Activated CD4-positive, alpha-beta T cell treated with anti-CD3 and anti-CD28 coated beads for 1 hour (primary cell): ENCODE data around the gene HOGA1.
"Not testable (repeated sequence)": the region's sequence is repeated elsewhere in the genome, so short reads cannot be mapped to it uniquely, and the experiment has no call there.

Source experiments
- DNase-seq: peaks from one replicate; pipeline ENCODE4 v3.0.0-alpha.2; 2020

HOGA1 gene

DNA sequence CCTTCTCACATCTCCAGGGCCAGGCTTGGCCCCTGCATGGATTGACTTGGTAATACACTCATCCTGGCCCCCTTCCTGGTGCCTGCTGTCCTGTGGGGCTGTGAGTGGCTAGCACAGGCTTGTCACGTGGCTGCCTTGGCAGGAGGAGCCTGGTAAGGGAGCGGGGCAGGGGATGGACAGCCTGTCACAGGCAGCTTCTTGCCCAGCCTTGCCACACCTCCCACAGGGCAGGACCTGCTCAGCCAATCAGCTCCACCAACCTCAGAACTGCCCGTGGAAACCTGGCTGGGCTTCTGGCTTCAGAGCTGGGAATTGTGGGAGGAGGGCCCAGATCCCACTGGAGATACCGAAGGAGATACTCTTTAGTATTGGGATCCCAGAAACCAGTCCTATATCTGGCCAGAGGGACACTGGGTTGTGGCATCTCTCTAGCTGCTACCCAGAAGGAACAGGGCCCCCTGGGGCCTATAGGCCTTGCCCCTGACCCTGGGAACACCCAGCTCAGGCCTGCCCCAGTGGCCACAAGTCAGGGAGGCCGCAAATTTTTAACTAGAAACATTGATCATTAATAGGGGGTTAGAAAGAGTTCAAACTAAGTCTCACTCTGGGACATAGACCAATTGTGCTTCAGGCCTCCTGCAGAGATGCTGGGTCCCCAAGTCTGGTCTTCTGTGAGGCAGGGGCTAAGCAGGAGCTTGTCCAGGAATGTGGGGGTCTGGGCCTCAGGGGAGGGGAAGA is at the start of gene HOGA1:
Gene HOGA1, plus strand, starts transcription at position 330 of the 738 bp plus-strand sequence. Its CDS starts 315 bp downstream, at position 645.
- DNase-seq = no peak

DNA sequence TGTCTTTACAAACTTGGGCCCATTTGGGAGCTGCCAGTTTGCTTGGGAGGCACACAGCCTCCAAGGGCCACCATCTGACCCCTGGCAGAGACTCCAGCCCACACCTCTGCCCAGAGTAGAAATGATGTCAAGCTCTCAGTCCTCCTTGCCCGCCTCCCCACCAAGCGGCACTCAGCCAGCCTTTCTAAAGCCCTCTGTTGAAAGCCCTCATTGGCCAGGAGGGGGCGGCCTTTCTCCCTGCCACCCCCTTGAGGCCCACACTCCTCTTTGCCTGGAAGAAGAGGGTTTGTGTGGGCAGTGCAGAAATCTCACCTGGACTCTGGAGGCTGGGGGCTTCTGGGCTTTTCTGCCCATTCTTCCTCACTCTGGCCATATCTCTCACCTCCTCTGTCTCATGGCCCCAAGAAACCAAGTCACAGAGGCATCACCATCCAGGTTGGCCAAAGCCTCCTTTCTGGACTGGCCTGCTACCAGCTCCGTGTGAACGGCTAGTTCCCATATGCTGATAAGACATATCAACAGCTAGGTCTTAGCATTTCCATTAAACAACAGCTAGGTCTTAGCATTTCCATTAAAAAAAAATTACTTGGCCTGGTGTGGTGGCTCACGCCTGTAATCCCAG is 49.3 kb upstream of the HOGA1 start:
- DNase-seq = no peak

DNA sequence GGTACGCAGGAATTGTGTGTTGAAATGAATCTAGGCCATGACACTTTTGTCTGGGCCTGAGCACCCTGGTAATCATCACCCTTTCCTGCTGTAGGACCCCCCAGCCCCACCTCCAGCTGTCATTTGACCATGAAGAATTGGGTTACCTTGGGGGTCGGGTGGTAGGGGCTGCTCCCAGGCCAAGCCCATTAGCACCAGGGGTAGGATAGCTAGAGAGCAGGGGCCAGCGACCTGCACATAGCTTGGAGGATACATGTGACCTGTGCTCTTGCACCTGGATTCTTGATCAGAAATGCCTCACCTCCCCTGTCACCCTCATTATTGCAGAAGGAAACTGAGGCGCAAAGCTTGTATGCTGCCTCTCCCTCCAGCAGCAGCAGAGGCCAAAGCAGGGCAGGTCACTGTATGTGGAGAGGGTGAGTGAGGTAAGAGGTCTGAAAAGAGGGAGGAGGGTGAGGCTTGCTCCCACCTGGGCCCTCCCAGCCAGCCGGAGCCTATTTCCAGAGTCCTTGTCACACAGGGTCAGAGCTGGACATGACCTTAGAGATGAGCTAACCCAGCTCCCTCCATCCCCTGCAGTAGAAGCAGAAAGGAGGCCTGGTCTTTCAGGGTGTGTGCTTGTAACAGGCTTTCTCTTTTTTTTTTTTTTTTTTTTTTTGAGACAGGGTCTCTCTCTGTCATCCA is 46.9 kb upstream of the HOGA1 start:
- no peak for DNase-seq

DNA sequence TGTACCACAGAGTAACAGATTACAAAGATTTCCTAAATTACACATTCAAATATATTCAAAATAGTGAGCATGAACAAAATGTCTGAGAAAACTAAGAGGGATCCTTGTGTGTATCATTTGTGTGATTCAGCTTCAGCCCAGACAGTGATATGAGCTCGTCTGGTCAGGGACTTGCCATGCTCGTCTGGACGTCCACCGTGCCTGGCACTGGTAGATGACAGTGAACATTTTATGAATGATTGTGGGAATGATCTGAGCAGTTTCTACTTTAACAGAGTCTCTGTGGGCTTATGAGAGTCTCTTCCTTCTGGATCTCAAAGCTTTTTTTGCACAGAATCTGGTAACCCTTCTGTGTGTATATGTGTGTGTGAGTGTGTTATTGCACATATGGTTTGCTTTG is 45.8 kb upstream of the HOGA1 start:
- no peak for DNase-seq

DNA sequence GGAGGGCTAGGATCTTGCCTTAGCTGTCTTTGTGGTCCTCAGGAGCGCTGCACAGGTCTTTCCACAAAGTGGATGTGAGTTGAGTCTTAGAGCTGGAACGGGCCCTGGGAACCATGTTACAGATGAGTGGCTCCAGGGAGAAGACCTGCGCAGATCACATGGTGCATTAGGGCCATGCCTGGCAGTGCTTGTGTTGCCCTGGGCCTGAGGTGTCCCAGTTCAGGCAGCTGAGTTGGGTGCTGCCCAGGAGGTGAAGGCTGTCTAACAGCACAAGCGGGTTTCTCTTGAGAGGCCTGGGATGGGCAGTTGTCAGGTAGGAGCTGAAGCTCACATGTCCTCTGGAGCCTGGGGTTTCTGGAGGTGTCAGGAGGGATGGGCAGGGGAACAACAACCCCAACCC is 45.4 kb upstream of the HOGA1 start:
- DNase-seq = no peak

DNA sequence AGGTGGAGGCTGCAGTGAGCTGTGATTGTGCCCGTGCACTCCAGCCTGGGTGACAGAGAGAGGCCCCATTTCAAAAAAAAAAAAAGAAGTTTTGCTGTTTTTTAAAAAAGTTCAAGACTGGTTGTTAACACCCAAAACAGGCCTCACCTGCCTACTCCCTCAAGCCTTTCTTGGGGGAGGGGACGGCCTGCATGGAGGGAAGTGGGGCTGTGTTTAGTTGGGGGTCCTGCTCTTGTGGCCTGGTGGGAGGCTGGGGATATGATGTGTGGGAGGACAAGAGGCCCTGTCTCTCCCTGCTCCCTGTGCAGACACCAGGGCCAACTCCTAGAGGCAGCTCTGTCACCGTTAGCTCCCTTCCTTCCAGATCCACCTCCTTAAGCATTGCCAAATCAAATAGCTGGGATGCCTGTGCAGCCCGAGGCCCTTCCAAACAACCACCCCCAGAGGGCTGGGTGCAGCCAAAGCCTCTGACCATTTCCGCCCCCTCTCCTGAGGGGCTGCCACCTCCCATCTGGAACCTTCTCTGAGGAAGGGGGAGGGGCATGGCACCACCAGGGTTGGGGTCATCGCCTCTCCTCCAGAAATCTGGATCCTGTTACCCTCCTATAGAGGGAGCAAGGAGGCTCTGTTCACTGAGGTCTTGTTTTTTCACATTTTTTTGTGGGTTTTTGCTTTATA is 44.5 kb upstream of the HOGA1 start:
- no peak for DNase-seq

DNA sequence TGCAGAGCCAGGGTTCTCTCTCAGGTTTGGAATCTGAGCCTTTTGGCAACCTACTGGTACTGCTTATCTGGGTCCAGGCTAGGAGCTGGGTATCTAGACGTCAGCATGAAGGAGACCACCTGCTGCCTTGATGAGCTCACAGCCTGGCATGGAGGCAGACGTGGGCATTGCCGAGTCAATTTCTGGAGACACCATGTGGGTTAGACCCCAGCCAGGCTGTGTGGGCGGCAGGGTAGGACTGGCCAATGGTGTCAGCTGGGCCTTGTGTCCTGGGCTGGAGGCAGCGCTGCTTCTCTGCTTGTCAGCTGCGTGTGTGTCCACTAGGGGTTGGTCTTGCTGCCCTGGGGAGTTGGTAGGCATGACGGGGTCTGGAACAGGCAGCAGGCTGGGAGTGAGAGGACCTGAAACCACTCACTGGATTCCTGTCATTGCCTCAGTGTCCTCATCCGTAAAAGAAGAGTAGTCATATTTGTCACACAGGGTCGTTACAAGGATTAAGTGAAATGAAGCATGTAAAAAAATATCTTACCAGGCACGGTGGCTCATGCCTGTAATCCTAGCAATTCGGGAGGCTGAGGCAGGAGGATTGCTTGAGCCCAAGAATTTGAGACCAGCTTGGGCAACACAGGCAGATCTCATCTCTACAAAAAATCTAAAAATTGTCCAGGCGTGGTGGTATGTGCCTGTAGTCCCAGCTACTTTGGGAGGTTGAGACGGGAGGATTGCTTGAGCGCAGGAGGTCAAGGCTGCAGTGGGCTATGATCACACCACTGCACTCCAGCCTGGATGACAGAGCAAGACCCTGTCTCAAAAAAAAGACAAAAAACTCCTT is 43.3 kb upstream of the HOGA1 start:
- no peak for DNase-seq

DNA sequence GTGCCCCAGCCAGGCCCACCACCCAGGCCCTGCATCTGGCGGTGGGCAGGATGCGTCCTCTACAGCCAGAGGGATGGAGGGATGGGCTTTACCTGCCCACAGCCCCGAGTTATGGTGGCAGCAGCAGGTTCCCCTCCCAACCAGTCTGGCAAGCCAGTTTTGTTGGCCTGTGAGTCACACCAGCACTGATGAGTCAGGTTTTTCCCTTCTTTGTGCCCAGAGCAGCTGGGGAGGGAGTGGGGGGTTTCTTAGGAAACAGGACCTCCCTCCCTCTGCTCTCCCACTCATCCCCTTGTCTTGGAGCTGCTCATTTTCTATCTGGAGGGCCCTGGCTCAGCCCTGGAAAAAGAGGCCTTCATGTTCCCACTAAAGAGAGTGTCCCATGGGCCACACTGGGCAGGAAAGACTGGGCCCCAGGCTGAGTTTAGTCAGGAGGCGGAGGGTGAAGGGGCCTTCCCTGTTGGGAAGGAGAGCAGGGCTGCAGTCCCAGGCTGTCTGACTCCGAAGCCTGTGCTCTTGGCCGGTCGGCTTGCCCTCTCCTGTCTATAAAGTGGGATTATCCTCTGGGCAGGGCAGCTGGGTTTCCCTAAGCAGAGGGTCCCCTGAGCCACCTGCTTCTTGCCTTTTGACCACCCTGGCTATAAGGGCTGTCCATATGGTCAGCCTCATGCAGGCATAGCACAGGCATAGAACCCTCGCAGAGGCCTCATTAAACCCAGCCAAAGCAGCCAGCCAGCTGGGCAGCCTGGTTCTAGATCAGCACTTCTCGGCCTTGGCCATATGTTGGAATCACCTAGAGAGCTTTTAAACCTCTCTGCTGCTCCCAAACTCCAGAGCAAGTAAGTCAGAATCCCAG is 41.8 kb upstream of the HOGA1 start:
- DNase-seq = peak; percentile 17

DNA sequence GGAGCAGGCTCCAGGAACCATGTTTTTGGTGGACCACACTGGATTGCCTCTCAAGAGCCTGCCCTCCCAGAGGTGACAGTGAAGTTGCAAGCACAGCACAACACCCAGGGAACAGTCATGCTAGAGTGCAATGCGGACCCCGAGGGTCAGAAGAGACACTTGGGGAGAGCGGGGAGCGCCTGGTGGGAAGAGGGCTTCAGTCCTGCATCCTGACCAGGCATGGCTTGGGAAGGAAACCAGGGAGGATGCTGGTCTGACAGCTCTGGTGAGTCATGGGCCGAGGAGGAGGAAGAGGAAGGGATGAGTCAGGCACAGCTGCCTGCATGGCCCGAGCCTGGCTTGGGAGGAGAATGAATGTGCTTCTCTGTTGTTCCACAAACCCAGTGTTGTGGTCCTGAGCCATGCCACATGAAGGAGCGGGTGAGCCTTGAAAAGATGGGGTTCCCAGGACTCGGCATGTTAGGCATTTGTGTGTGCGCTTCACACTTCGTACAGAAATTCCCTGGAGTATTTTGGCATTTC is 41.1 kb upstream of the HOGA1 start:
- peak; percentile 16 for DNase-seq

DNA sequence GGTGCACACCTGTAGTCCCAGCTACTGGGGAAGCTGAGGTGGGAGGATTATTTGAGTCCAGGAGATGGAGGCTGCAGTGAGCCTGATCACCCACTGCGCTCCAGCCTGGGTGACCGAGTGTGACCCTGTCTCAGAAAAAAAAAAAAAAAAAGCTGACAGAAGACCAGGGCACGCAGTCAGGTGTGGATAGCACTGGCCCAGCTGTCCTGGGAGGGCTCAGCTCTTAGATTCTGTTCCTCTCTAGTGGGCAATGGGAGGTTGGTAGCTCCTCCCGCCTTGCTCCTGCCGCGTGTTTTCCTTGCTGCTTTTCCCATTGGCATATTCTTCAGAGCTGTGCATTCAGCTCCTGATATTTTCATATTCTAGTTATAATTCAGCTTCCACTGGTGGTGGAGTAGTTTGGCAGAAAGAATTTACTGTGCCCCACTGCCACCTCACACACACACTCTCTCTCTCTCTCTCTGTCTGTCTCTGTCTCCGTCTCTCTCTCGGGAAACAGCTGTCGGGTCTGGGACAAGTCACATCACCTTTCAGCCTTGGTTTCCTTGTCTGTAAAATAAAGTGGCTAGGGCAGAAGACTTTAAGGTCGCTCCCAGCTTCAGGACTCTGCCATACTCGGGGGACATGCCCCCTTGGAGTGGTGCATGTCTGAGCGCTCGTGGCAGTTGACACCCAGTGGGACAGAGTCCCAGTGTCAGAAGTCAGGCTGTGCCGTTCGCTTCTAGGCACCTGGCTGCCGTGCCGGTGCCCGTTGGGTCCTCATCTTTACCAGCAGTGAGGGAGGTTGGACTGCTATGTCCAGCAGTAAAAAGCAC is 37.5 kb upstream of the HOGA1 start:
- no peak for DNase-seq

DNA sequence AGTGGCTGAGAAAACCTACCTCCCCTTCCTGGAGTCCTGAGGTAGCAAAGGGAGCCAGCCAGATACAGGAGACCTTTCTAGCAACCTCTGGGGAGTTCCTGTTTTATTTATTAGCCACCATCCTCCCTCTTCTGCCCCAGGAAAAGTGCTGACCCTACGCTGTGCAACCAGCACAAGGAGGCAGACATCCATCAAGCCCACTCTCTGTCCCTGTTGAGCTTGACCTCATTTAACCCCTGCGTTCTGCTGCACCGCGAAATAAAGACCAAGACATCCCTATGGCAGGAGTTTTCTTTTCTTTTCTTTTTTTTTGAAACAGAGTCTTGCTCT is 37.0 kb upstream of the HOGA1 start:
- no peak for DNase-seq

DNA sequence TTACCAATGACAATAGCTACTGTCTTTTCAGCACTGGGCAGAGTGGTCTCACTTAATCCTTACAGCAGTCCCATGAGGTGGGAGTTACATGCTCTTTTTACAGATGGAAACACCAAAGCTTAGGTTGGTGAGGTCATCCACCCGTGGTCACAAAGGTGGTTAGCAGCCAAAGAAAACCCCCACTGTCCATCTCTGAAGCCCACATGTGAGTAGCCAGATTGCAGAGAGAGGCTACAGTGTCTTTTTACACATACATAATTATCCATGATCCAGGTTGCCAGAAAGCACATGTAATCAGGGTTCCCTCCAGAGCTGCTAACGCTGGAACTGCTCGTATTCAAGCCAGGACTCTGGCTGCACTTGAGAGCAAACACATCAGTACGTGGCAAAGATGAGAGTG is 36.2 kb upstream of the HOGA1 start:
- no peak for DNase-seq

DNA sequence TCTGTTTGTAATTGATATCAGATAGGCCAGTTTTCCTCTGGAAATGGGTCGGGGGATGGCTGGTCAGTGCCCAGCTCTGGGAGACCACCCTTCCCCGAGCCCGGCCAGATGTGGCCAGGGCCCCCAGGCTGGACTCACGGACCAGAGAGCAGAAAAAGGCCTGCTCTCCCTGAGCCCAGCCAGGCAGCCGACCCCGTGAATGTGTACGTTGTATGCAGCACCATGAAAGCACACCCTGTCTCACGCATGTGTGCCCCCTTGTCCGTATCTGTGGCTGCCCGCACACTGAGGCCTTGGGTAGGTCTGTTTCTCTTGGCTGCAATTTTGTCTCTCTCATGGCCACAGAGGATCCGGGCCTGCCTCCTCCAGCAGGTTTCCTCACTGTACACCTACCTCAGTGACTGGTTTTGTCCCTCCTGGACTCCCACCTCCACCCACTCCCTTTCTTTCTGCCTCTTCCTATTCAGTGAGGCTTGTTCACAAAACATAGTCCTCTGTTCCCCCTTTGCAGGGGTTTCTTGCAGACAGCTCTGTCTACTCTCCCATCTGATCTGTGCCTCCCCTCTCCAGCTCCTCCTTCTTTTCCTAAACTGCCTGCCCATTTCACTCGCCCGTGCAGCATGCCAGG is 35.2 kb upstream of the HOGA1 start:
- DNase-seq = no peak

DNA sequence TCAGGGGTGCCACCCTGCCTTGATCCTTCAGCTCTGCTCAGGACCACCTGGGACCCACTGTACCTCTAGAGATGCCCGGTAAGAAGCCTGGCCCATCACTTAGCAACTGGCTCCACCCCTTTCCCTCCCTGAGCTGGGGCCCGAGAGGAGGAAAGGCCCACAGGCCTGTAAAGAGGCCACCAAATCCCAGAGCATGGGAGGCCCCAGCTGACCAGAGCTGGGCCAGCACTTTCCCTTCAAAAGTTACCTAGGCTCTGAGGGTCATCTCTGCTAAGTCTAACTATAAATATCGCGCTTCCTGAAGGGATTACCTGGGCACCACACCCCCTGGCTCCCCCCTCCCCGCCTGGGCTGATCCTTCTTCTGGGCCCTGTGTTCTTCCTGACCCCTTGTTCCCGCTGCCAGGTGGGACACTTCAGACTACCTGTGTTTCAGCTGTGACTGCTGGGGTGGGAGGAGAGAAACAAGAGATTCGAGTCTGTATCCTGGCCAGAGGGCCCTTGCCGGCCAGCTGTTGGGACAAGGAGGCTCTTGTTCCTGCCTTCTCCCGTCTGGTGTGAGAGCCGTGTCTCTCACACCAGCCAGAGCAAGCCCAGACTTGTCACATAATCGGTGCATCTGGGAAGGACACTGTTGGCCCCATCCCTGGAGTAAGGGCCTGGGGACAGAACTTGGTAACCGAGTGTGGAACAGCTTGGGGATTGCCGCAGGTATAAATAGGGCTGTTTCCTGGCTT is 34.4 kb upstream of the HOGA1 start:
- DNase-seq = no peak

DNA sequence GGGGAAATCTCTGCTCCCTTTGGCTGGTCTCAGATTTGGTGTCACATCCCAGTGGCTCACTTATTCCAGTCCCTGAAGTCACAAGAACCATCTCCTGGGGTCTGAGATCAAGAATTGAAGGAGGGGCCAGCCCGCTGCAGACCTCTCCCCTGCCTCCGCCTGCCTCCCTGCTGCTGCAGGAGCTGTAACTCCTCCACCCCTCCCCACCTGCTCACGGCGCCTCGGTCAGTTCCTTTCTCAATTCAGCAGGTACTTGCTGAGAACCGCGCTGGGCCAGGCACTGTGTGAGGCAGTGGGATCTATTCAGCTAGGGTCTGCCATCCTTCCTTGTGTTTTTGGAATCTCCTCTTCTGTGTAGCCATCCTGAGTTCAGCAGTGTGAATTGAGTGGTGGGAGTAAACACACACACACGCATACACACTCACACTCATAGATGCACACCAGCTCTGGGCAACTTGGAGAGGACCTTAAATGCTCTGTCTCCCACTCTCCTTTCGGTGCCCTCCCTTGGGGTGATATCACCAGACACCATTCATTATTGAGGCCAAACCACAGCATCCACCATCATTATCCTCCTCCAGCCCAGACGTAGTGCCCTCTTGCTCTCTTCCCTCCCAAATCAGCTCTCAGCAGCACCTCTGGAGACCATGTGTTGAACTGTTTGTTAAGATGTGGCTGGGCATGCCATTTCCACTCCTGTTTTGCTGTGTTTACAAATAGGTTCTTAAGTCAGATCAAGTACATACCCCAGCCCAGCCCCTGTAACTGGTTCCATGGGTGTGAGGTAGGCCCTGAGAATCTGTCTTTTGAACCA is 33.6 kb upstream of the HOGA1 start:
- DNase-seq = no peak

DNA sequence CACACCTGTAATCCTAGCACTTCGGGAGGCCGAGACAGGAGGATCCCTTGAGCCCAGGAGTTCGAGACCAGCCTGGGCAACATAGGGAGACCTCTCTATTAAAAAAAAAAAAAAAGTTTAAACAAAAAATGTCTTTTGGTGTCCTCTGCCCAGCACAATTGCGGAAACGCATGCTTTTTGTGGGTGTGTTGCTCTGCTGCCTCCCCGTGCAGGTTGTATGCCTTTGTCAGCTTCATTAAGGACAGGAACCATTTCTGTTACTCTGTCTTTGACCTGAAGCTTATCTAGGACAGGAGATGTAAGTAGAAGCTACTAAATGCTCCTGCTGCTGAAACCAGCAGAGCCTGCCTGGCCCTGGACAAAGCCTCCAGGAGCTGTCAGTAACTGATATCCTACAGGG is 32.9 kb upstream of the HOGA1 start:
- no peak for DNase-seq

DNA sequence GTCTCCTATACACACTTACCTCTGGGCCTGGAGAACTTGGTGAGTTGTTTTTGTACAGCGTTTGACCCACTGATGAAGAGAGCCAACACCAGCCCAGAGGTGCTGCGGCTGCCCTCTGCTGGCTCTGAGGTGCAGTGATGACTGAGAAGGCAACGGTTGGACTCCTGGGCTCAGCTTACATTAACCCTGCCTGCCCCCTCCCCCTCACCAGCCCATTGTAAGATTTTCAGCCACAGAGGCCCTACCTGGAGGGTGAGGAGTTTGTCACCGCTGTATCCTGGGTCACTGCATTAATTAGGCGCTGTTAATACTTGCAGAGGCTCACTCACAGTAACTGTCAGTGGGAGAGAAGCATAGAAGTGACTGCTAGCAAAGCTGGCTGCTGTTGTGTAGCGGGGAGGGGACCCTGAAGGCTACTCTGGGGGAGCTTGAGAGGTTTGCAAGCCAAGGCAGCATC is 30.6 kb upstream of the HOGA1 start:
- DNase-seq = peak; percentile 44

DNA sequence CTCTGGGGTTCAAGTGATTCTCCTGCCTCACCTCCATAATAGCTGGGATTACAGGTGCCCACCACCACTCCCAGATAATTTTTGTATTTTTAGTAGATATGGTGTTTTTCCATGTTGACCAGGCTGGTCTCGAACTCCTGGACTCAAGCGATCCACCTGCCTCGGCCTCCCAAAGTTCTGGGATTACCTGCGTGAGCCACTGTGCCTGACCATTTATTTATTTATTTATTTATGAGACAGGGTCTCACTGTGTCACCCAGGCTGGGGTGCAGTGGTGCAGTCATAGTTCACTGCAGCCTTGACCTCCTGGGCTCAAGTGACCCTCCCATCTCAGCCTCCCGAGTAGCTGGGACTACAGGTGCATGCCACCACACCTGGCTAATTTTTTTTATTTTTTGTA is 29.9 kb upstream of the HOGA1 start:
- DNase-seq = not testable (repeated sequence)
